ENCODE data around the gene SMG1.

Gene SMG1

DNA sequence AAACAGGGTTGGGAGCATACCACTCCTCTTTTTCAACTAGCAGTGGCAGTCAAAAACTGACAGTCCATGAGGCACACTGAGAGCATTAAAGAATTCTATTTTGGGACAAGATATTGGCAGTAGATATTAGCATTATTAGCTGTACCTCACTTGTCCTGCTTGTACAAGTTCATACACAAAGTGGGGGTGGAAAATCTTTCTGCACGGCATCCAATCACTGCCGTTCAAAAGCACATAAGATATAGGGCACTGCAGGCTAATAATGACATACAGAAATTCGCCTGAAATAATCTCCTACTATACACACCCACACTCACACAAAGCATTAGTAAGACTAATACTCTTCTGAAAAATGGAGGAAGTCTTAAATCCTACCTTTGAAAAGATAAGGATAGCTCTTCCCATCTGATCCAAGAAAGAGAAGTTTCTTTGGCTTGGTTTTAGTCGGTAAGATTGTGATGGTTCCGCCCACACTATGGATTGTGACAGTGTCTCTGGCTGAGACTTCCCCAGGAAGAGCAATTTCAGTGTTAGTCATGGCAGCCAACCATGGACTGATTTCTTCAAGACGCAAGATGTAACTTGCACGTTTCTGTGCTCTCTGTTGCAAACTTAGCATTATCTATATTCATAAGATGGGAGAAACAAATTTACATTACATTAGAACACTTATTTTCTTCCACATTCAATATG, 84.2 kb downstream of the SMG1 start:
- TF ChIP-seq, protein P1, sequence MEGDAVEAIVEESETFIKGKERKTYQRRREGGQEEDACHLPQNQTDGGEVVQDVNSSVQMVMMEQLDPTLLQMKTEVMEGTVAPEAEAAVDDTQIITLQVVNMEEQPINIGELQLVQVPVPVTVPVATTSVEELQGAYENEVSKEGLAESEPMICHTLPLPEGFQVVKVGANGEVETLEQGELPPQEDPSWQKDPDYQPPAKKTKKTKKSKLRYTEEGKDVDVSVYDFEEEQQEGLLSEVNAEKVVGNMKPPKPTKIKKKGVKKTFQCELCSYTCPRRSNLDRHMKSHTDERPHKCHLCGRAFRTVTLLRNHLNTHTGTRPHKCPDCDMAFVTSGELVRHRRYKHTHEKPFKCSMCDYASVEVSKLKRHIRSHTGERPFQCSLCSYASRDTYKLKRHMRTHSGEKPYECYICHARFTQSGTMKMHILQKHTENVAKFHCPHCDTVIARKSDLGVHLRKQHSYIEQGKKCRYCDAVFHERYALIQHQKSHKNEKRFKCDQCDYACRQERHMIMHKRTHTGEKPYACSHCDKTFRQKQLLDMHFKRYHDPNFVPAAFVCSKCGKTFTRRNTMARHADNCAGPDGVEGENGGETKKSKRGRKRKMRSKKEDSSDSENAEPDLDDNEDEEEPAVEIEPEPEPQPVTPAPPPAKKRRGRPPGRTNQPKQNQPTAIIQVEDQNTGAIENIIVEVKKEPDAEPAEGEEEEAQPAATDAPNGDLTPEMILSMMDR (IDR thresholded peaks at IDR 0.05; ENCODE audit: low read depth, low read length, missing control alignments) = no peak
- DNase-seq (ENCODE audit: extremely low read depth, low read depth) = no peak
- H3K4me3 ChIP-seq (replicated peaks; ENCODE audit: low read depth, low read length) = no peak overlapping the region

DNA sequence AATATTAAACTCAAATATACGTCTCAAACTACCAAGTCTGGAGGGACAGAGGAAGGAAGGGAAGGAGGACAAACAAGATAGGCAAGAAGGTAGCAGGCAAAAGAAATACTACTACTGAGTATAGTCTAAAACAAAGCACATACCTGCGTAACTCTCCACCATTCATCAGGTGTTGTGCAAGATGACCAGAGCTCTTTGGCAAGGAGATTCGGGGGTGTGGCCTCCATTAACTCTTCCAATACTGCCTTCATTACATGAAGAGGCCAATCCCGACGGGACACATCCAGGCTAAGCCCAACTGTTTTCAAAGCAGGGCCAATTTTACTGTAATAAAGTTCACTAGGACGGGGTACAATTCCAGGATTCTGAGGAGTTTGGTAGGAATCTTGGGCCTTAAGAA, 86.7 kb downstream of the SMG1 start:
- TF ChIP-seq, protein P1 (IDR thresholded peaks at IDR 0.05; ENCODE audit: low read depth, low read length, missing control alignments) = no peak
- no peak overlapping the region for H3K4me3 ChIP-seq (replicated peaks; ENCODE audit: low read depth, low read length)
- DNase-seq (ENCODE audit: extremely low read depth, low read depth) = no peak

DNA sequence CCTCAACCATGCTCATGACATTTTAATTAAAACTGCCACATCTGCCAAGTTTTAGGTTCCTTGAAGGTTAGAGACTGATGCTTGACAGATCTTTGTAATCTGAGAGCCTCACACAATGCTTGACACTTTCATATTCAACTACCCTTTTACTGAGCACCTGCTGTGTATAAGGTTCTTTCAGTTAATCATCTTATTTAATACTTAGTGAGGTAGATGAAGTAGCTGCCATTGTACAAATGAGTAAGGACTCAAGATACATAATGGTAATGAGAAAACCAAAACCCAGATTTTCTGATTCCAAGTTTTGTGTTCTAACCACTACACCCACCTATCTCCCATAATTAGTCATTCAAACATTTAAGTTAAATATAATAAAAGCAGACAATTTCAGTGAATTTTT, 89.5 kb downstream of the SMG1 start:
- TF ChIP-seq, protein P1 (IDR thresholded peaks at IDR 0.05; ENCODE audit: low read depth, low read length, missing control alignments) = no peak

DNA sequence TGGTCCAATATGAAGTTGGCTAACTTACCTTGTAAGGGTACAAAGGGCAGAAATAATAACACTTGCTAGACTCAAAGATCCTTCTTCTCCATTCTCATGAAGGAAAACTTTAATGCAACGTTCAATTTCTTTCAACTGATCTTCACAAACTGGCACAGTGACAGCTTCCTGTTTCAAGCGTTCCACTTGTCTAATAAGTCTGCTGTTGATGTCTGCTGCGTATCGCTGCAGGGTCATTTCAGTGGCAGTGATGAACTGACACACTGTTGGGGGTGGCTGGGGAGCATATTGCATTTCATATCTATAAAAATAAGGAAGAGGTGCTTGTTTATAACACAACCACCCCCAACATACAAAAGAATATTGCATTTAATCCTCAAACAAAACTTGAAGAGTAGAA, 91.3 kb downstream of the SMG1 start:
- H3K4me3 ChIP-seq (replicated peaks; ENCODE audit: low read depth, low read length) = no peak overlapping the region
- no peak for DNase-seq (ENCODE audit: extremely low read depth, low read depth)
- TF ChIP-seq, protein P1 (IDR thresholded peaks at IDR 0.05; ENCODE audit: low read depth, low read length, missing control alignments) = no peak

More for the DNA sequence above, 89.5 kb downstream of the SMG1 start:
- DNase-seq (ENCODE audit: extremely low read depth, low read depth) = no peak
- H3K4me3 ChIP-seq (replicated peaks; ENCODE audit: low read depth, low read length) = no peak overlapping the region

DNA sequence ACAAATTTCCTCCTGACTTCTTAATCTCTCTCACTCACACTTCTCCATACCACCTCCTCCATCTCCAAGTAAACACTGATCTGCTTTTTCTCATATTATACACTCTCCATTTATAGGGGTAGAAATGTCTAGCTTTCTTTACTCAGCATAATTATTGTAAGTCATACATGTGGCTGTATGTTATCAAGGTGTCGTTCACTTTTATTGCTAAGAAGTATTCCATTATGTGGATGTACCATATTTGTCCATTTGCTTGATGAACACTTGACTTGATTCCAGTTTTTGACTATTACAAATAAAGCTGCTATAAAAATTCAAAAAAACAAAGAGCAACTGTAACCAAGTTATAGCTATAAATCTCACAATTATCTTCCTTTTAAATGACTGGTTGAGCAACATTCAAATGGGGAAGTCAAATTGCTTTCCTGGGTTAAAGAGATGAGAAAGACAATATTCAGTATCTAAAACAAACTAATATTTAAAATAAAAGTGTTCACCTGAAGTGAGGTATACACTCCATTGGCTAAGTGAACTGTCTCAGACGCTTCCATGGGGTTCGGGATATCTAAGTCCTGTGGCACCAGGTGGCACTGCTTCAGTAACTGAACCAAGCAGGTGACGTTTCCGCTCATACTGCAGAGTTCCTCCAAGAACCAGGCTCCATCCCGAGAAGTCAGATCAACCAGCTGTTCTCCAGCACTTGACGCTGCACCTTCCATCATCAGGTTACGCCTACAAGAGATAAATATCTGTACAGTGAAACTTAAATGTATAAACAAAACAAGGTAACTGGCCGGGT, 92.3 kb downstream of the SMG1 start:
- H3K4me3 ChIP-seq (replicated peaks; ENCODE audit: low read depth, low read length) = no peak overlapping the region
- DNase-seq (ENCODE audit: extremely low read depth, low read depth) = no peak
- TF ChIP-seq, protein P1 (IDR thresholded peaks at IDR 0.05; ENCODE audit: low read depth, low read length, missing control alignments) = no peak

DNA sequence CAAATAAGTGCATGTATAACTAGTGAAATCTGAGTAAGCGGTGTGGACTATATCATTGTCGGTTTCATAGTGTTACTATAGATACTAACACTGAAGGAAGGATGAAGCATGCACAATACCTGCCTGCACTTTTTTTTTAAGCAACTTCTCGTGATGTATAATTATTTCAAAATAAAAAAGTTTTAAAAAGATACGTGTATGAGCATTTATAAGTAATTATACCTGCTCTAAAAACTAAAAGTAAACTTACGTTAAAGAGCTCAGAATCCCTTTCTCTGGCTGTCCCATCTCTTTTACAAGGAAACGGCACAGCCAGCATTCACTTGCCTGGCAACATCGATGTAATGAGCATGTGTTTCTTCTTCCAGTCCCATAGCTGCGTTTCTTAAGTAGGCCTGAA, 93.6 kb downstream of the SMG1 start:
- no peak for DNase-seq (ENCODE audit: extremely low read depth, low read depth)
- TF ChIP-seq, protein P1 (IDR thresholded peaks at IDR 0.05; ENCODE audit: low read depth, low read length, missing control alignments) = no peak
- H3K4me3 ChIP-seq (replicated peaks; ENCODE audit: low read depth, low read length) = no peak overlapping the region
